HCT116 (cell line): ENCODE measurements around the gene VWA1.

ENCODE experiments used
- ELF1 ChIP-seq: IDR thresholded peaks from 2 replicates; pipeline ENCODE4 v1.6.1; 2012; ENCODE audit warnings: low read depth, borderline replicate concordance
- EZH2 ChIP-seq: fragments of 200-600 bp; sonication (generic); IDR thresholded peaks from 2 replicates; pipeline ENCODE4 v1.6.1; 2017; ENCODE audit warnings: antibody characterized with exemption, mixed run types
- FOSL1 ChIP-seq: IDR thresholded peaks from 2 replicates; pipeline ENCODE4 v1.6.1; 2012; ENCODE audit warnings: low read depth
- JUND ChIP-seq: IDR thresholded peaks from 2 replicates; pipeline ENCODE4 v1.6.1; 2012
- POLR2A ChIP-seq: IDR thresholded peaks from 2 replicates; pipeline ENCODE4 v1.7.0; 2011; ENCODE audit warnings: borderline replicate concordance; ENCODE audit not compliant: insufficient read depth, insufficient read length; ENCODE audit errors: extremely low read depth
- YY1 ChIP-seq: IDR thresholded peaks from 2 replicates; pipeline ENCODE4 v1.6.1; 2011; ENCODE audit warnings: low read length, low read depth, moderate library complexity, mild to moderate bottlenecking; ENCODE audit not compliant: insufficient replicate concordance; ENCODE audit errors: extremely low read depth
- ZNF274 ChIP-seq: fragments of 200-500 bp; sonication (Bioruptor generic); IDR thresholded peaks from 2 replicates; pipeline ENCODE4 v1.6.1; 2014; ENCODE audit warnings: mild to moderate bottlenecking, low read depth, low read length, inconsistent platforms
- TF ChIP-seq, protein P1 (sequence below), 3 experiments: fragments of 200-600 bp in 1 of 3; sonication (generic) in 1 of 3; IDR thresholded peaks in 2 of 3; conservative IDR thresholded peaks in 1 of 3; 2 replicates each; pipeline ENCODE4 v1.5.1; 2012 to 2017; ENCODE audit warnings: low read depth in 2 of 3, low read length in 2 of 3, antibody characterized with exemption in 1 of 3, borderline replicate concordance in 1 of 3, control low read depth in 1 of 3, mild to moderate bottlenecking in 1 of 3, mixed read lengths in 1 of 3, mixed run types in 1 of 3, moderate library complexity in 1 of 3; ENCODE audit not compliant: insufficient read depth in 1 of 3
- TF ChIP-seq, protein P2 (sequence below): IDR thresholded peaks from 2 replicates; pipeline ENCODE4 v1.6.1; 2012
- TF ChIP-seq, protein P3 (sequence below): IDR thresholded peaks from 2 replicates; pipeline ENCODE4 v1.6.1; 2012; ENCODE audit warnings: low read depth

DNA sequence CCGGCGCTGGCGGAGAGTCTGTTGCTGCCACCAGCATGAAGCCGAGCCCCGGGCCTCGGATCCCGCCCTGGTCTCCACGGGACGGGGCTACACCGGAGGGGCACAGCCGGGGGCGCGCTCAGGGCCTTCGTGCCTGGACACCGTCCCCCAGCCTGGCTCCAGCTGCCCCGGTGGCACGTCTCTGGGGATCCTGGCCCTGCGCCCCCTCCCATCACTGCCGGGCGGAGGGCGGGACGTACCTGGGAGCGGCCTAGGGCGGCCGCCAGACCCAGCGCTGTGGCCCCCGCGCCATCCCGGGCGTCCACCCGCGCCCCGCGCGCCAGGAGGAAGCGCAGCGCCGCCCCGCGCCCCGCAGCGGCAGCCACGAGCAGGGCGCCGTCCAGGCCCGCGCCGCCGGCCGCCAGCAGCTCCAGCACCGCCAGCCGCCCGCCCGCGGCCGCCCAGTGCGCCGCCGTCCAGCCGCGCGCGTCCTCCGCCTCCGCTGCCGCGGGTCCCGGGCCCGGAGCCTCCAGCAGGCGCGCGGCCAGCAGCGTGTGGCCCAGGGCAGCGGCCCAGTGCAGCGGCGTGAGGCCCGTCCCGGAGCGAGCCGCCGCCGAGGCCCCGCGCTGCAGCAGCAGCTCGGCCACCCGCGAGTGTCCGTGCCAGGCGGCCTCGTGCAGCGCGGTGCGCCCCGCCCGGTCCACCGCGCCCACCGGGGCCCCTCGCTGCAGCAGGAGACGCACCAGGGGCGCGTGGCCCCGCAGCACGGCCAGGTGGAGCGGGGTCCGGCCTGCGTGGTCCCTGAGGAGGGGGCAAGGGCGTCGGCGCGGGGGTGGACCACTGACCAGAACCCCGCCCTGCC lies 15.5 kb upstream of the VWA1 start:
- TF ChIP-seq, protein P1, sequence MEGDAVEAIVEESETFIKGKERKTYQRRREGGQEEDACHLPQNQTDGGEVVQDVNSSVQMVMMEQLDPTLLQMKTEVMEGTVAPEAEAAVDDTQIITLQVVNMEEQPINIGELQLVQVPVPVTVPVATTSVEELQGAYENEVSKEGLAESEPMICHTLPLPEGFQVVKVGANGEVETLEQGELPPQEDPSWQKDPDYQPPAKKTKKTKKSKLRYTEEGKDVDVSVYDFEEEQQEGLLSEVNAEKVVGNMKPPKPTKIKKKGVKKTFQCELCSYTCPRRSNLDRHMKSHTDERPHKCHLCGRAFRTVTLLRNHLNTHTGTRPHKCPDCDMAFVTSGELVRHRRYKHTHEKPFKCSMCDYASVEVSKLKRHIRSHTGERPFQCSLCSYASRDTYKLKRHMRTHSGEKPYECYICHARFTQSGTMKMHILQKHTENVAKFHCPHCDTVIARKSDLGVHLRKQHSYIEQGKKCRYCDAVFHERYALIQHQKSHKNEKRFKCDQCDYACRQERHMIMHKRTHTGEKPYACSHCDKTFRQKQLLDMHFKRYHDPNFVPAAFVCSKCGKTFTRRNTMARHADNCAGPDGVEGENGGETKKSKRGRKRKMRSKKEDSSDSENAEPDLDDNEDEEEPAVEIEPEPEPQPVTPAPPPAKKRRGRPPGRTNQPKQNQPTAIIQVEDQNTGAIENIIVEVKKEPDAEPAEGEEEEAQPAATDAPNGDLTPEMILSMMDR (IDR thresholded peaks at IDR 0.05 in 2 of 3, conservative IDR thresholded peaks at IDR 0.05 in 1 of 3; ENCODE audit: borderline replicate concordance in 1 of 3, insufficient read depth in 1 of 3, low read depth in 2 of 3, low read length in 2 of 3) = no peak
- TF ChIP-seq POLR2A (no peak), ELF1 (no peak), EZH2 (no peak), ZNF274 (no peak), JUND (no peak), YY1 (no peak), FOSL1 (no peak)
- TF ChIP-seq, protein P2, sequence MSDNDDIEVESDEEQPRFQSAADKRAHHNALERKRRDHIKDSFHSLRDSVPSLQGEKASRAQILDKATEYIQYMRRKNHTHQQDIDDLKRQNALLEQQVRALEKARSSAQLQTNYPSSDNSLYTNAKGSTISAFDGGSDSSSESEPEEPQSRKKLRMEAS = no peak
- TF ChIP-seq, protein P3, sequence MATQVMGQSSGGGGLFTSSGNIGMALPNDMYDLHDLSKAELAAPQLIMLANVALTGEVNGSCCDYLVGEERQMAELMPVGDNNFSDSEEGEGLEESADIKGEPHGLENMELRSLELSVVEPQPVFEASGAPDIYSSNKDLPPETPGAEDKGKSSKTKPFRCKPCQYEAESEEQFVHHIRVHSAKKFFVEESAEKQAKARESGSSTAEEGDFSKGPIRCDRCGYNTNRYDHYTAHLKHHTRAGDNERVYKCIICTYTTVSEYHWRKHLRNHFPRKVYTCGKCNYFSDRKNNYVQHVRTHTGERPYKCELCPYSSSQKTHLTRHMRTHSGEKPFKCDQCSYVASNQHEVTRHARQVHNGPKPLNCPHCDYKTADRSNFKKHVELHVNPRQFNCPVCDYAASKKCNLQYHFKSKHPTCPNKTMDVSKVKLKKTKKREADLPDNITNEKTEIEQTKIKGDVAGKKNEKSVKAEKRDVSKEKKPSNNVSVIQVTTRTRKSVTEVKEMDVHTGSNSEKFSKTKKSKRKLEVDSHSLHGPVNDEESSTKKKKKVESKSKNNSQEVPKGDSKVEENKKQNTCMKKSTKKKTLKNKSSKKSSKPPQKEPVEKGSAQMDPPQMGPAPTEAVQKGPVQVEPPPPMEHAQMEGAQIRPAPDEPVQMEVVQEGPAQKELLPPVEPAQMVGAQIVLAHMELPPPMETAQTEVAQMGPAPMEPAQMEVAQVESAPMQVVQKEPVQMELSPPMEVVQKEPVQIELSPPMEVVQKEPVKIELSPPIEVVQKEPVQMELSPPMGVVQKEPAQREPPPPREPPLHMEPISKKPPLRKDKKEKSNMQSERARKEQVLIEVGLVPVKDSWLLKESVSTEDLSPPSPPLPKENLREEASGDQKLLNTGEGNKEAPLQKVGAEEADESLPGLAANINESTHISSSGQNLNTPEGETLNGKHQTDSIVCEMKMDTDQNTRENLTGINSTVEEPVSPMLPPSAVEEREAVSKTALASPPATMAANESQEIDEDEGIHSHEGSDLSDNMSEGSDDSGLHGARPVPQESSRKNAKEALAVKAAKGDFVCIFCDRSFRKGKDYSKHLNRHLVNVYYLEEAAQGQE = no peak
